IMR-90 (cell line): ENCODE results near the gene MINDY1. TPM values are rescaled to one million over a fixed set of nuclear protein-coding genes. Genes with fewer than 3 reads are reported as not detected.

Experiments used
- ATAC-seq: fragments of 200-7000 bp; cut with Tn5 transposase; 2 replicates; pipeline ENCODE4 v1.9.1; 2020; ENCODE audit warnings: low read depth, mild to moderate bottlenecking, moderate library complexity
- BruUV-seq: library from RNA; stranded (reverse); fragments of 400-500 nt; replicated peaks from 2 replicates; lab custom pipeline; 2021; lab: Mats Ljungman, UMichigan
- CTCF ChIA-PET: fragments of 300-600 bp; formaldehyde crosslinking; extraction: SDS; loops from one replicate; lab custom pipeline; 2021; ENCODE audit warnings: antibody characterized with exemption; lab: Yijun Ruan, JAX
- POLR2A ChIA-PET: fragments of 300-600 bp; sonication (Branson Sonifier 250); formaldehyde crosslinking; loops from one replicate; lab custom pipeline; 2022; ENCODE audit warnings: antibody characterized with exemption; ENCODE audit not compliant: unreplicated experiment; lab: Charles Lee
- DNase-seq: peaks from one replicate; pipeline ENCODE4 v3.0.0; 2013
- H2AFZ ChIP-seq: replicated peaks from 2 replicates; pipeline ENCODE3; 2013; ENCODE audit warnings: low read length, mild to moderate bottlenecking; ENCODE audit not compliant: poor library complexity
- H2AK5ac ChIP-seq: 2 replicates; pipeline ENCODE4 v1.6.1; 2013; ENCODE audit warnings: low read depth, low read length, inconsistent platforms
- H2AK9ac ChIP-seq: replicated peaks from 2 replicates; pipeline ENCODE3; 2013; ENCODE audit warnings: mild to moderate bottlenecking, low read depth, low read length, moderate library complexity; ENCODE audit not compliant: poor library complexity
- H2BK120ac ChIP-seq: 2 replicates; pipeline ENCODE4 v1.6.1; 2013; ENCODE audit warnings: low read depth, low read length, inconsistent platforms
- H2BK15ac ChIP-seq: 3 replicates; pipeline ENCODE4 v1.6.1; 2013; ENCODE audit warnings: low read depth, low read length, inconsistent platforms
- H2BK20ac ChIP-seq: 2 replicates; pipeline ENCODE4 v1.6.1; 2013; ENCODE audit warnings: low read depth, mild to moderate bottlenecking, inconsistent platforms, low read length, moderate library complexity
- H2BK5ac ChIP-seq: 2 replicates; pipeline ENCODE4 v1.6.1; 2013; ENCODE audit warnings: mild to moderate bottlenecking, low read depth, low read length, inconsistent platforms; ENCODE audit not compliant: poor library complexity, severe bottlenecking
- H3K14ac ChIP-seq: replicated peaks from 2 replicates; pipeline ENCODE4 v1.6.1; 2013; ENCODE audit warnings: low read depth, low read length, inconsistent platforms
- H3K18ac ChIP-seq: 2 replicates; pipeline ENCODE4 v1.6.1; 2013; ENCODE audit warnings: low read depth, low read length, control low read depth
- H3K23ac ChIP-seq: 2 replicates; pipeline ENCODE4 v1.6.1; 2013; ENCODE audit warnings: low read depth, low read length, inconsistent platforms
- H3K27ac ChIP-seq: 2 replicates; pipeline ENCODE4 v1.5.1; 2013; ENCODE audit warnings: mild to moderate bottlenecking, control low read depth, low read length; ENCODE audit not compliant: insufficient read depth
- H3K27me3 ChIP-seq: 2 replicates; pipeline ENCODE4 v1.6.1; 2013; ENCODE audit warnings: low read length; ENCODE audit not compliant: control insufficient read depth, insufficient read depth
- H3K36me3 ChIP-seq: 2 replicates; pipeline ENCODE4 v1.6.1; 2013; ENCODE audit warnings: low read length, mixed read lengths; ENCODE audit not compliant: control insufficient read depth, insufficient read depth
- H3K4ac ChIP-seq: 2 replicates; pipeline ENCODE4 v1.6.1; 2013; ENCODE audit warnings: low read depth, low read length, inconsistent platforms
- H3K4me1 ChIP-seq: 2 replicates; pipeline ENCODE4 v1.6.1; 2013; ENCODE audit warnings: low read length, mixed read lengths; ENCODE audit not compliant: control insufficient read depth, insufficient read depth
- H3K4me2 ChIP-seq: 2 replicates; pipeline ENCODE4 v1.6.1; 2013; ENCODE audit warnings: low read depth, mild to moderate bottlenecking, control low read depth, low read length, moderate library complexity
- H3K4me3 ChIP-seq: 2 replicates; pipeline ENCODE4 v1.5.1; 2013; ENCODE audit warnings: low read depth, mild to moderate bottlenecking, control low read depth, low read length, moderate library complexity; ENCODE audit not compliant: insufficient read depth
- H3K56ac ChIP-seq: 2 replicates; pipeline ENCODE4 v1.6.1; 2013; ENCODE audit warnings: low read length, inconsistent platforms; ENCODE audit not compliant: insufficient read depth; ENCODE audit errors: extremely low read depth
- H3K79me1 ChIP-seq, 2 experiments: 2 replicates each; pipeline ENCODE4 v1.6.1; 2013; ENCODE audit warnings: low read length in 2 of 2, inconsistent platforms in 1 of 2, low read depth in 1 of 2
- H3K9ac ChIP-seq: 2 replicates; pipeline ENCODE4 v1.6.1; 2013; ENCODE audit warnings: low read depth, low read length, control low read depth
- H3K9me1 ChIP-seq: 2 replicates; pipeline ENCODE4 v1.6.1; 2013; ENCODE audit warnings: low read length, inconsistent platforms; ENCODE audit not compliant: insufficient read depth
- H3K9me3 ChIP-seq: 2 replicates; pipeline ENCODE4 v1.6.1; 2013; ENCODE audit warnings: low read length; ENCODE audit not compliant: control insufficient read depth, insufficient read depth
- H4K20me1 ChIP-seq: 2 replicates; pipeline ENCODE4 v1.6.1; 2013; ENCODE audit warnings: low read length, inconsistent platforms; ENCODE audit not compliant: insufficient read depth
- H4K5ac ChIP-seq: 2 replicates; pipeline ENCODE4 v1.6.1; 2013; ENCODE audit warnings: mild to moderate bottlenecking, low read depth, low read length, control low read depth
- H4K8ac ChIP-seq, 2 experiments: 2 replicates each; pipeline ENCODE4 v1.6.1; 2013; ENCODE audit warnings: low read depth in 2 of 2, low read length in 2 of 2, control low read depth in 1 of 2, inconsistent platforms in 1 of 2
- H4K91ac ChIP-seq: 2 replicates; pipeline ENCODE4 v1.6.1; 2013; ENCODE audit warnings: low read depth, low read length, inconsistent platforms; ENCODE audit not compliant: insufficient read depth
- MAFK ChIP-seq: IDR thresholded peaks from 2 replicates; pipeline ENCODE4 v1.6.1; 2012; ENCODE audit warnings: low read depth, low read length, improper control_type of control experiment
- MAZ ChIP-seq: IDR thresholded peaks from 2 replicates; pipeline ENCODE4 v1.6.1; 2012; ENCODE audit warnings: low read depth, mild to moderate bottlenecking, low read length, improper control_type of control experiment, moderate library complexity, borderline replicate concordance
- MXI1 ChIP-seq: IDR thresholded peaks from 2 replicates; pipeline ENCODE4 v1.6.1; 2012; ENCODE audit warnings: low read depth, mild to moderate bottlenecking, low read length, moderate library complexity, borderline replicate concordance
- NFE2L2 ChIP-seq: fragments of 150-350 bp; IDR thresholded peaks from 2 replicates; pipeline ENCODE4 v1.6.1; 2016; ENCODE audit warnings: low read depth, mild to moderate bottlenecking, low read length
- RAD21 ChIP-seq: IDR thresholded peaks from 2 replicates; pipeline ENCODE4 v1.6.1; 2012; ENCODE audit warnings: low read length, improper control_type of control experiment
- RCOR1 ChIP-seq: IDR thresholded peaks from 2 replicates; pipeline ENCODE4 v1.6.1; 2012; ENCODE audit warnings: mild to moderate bottlenecking, low read length, improper control_type of control experiment; ENCODE audit not compliant: insufficient replicate concordance
- RFX5 ChIP-seq: IDR thresholded peaks from 2 replicates; pipeline ENCODE4 v1.8.0; 2012; ENCODE audit warnings: low read depth, mild to moderate bottlenecking, low read length, moderate library complexity
- SMC3 ChIP-seq: fragments of 150-350 bp; IDR thresholded peaks from 2 replicates; pipeline ENCODE4 v1.6.1; 2016; ENCODE audit warnings: low read depth, mild to moderate bottlenecking, antibody characterized with exemption, low read length, moderate library complexity
- WGBS, 2 experiments: methylation state at CpG; one replicate each; pipeline versions ENCODE4 v1.1.5 to v1.1.7; 2013; ENCODE audit warnings: missing lambda C conversion rate in 2 of 2; ENCODE audit not compliant: insufficient read length in 1 of 2; ENCODE audit errors: extremely low coverage in 2 of 2; 5-methylcytosine and 5-hydroxymethylcytosine counted together
- dilution Hi-C: fragments of 300-500 bp; cut with HindIII; formaldehyde crosslinking; loops from one replicate; pipeline ENCODE4 v1.14.3; 2018; ENCODE audit warnings: low sequenced_read_pairs; ENCODE audit not compliant: unreplicated experiment
- in situ Hi-C: fragments of 300-500 bp; cut with MboI; formaldehyde crosslinking; loops from 3 replicates; pipeline ENCODE4 v1.14.3; 2019; ENCODE audit warnings: low sequenced_read_pairs, inconsistent platforms, mixed read lengths
- intact Hi-C: fragments of 100-400 bp; cut with micrococcal nuclease; formaldehyde crosslinking; loops from 2 replicates; pipeline ENCODE4 v1.10.0; 2022
- polyA plus RNA-seq, 3 experiments: library from polyadenylated mRNA; depleted of rRNA; stranded (reverse); fragments of >200 nt; gene quantifications; 2 replicates each; pipeline ENCODE4 v1.2.3, GENCODE V29; 2012; ENCODE audit warnings: low replicate concordance in 1 of 3
- total RNA-seq: library from RNA; depleted of rRNA; stranded (reverse); fragments of >200 nt; gene quantifications from 2 replicates; pipeline ENCODE4 v1.2.3, GENCODE V29; 2012
- TF ChIP-seq, protein P1 (sequence below): fragments of 150-350 bp; IDR thresholded peaks from 2 replicates; pipeline ENCODE4 v1.6.1; 2017; ENCODE audit warnings: mild to moderate bottlenecking, antibody characterized with exemption, low read length, low read depth
- TF ChIP-seq, protein P2 (sequence below): conservative IDR thresholded peaks from 2 replicates; pipeline ENCODE4 v1.5.1; 2012; ENCODE audit warnings: mild to moderate bottlenecking, low read depth, low read length, improper control_type of control experiment

Gene MINDY1
- total and polyA plus RNA-seq, 2 of the 4 experiments (the other 2 are of a cell fraction) = 6.6 to 7.3 TPM

DNA sequence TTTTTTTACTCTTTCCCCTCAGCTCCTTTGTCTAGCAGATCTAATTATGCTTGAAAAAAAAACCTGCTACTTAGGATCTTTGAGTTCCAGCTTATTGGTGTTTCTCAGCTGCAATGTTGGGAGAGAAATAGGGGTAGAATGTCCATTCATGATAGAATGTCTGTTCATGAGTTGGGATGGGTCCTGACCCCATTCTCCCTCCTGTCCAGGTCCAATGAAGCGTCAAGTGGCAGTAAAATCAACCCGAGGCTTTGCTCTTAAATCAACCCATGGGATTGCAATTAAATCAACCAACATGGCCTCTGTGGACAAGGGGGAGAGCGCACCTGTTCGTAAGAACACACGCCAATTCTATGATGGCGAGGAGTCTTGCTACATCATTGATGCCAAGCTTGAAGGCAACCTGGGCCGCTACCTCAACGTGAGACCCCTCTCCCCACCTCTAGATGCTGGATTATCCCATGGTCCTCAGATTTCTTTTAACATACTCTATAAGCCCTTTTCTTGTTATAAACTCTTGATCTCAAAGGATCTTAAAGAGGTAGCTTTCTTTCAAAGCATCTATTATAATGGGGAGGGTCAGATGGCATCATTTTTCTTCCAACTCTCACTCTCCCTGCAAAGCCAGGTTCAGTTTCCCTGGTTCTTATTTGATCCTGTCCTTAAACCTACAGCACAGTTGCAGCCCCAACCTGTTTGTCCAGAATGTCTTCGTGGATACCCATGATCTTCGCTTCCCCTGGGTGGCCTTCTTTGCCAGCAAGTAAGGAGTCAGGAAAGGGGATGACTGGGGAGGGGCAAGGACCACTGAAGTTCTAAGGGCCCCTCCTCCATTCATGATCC is 43.2 kb downstream of the MINDY1 start:
- dilution Hi-C loops = no loop called here
- Histone ChIP-seq H2AK5ac (no peak overlapping the region), H3K9me1 (peaks cover 6% of the 10 kb centered on the region; the same call in 1 of the 2 replicates), H3K4me3 (no peak overlapping the region), H3K9me3 (no peaks in the 10 kb centered on the region), H2BK15ac (no peak overlapping the region), H2BK20ac (no peak overlapping the region), H4K8ac (no peak overlapping the region), H3K27ac (no peak overlapping the region), H3K27me3 (no peaks in the 10 kb centered on the region), H3K4me1 (no peaks in the 10 kb centered on the region), H4K5ac (no peak overlapping the region), H4K20me1 (peaks cover 27% of the 10 kb centered on the region), H3K14ac (no peak overlapping the region), H3K36me3 (peaks cover 80% of the 10 kb centered on the region), H3K56ac (no peak overlapping the region), H2BK120ac (no peak overlapping the region), H3K23ac (no peak overlapping the region), H2AFZ (no peak overlapping the region), H4K91ac (no peak overlapping the region), H3K4me2 (no peak overlapping the region), H3K18ac (no peak overlapping the region), H2BK5ac (no peak overlapping the region), H3K9ac (no peak overlapping the region), H3K4ac (no peak overlapping the region), H3K79me1 (peaks cover 23 to 45% of the 10 kb centered on the region in 2 experiments), H2AK9ac (no peak overlapping the region)
- ChIA-PET POLR2A (no interaction called here), CTCF (no interaction called here)
- DNase-seq (no peak), ATAC-seq (no peak)
- no peak for TF ChIP-seq RCOR1
- no peak for TF ChIP-seq MXI1
- TF ChIP-seq MAFK = no peak
- TF ChIP-seq RAD21 = no peak
- TF ChIP-seq RFX5 = no peak
- TF ChIP-seq, protein P1, sequence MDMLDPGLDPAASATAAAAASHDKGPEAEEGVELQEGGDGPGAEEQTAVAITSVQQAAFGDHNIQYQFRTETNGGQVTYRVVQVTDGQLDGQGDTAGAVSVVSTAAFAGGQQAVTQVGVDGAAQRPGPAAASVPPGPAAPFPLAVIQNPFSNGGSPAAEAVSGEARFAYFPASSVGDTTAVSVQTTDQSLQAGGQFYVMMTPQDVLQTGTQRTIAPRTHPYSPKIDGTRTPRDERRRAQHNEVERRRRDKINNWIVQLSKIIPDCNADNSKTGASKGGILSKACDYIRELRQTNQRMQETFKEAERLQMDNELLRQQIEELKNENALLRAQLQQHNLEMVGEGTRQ = no peak
- TF ChIP-seq, protein P2, sequence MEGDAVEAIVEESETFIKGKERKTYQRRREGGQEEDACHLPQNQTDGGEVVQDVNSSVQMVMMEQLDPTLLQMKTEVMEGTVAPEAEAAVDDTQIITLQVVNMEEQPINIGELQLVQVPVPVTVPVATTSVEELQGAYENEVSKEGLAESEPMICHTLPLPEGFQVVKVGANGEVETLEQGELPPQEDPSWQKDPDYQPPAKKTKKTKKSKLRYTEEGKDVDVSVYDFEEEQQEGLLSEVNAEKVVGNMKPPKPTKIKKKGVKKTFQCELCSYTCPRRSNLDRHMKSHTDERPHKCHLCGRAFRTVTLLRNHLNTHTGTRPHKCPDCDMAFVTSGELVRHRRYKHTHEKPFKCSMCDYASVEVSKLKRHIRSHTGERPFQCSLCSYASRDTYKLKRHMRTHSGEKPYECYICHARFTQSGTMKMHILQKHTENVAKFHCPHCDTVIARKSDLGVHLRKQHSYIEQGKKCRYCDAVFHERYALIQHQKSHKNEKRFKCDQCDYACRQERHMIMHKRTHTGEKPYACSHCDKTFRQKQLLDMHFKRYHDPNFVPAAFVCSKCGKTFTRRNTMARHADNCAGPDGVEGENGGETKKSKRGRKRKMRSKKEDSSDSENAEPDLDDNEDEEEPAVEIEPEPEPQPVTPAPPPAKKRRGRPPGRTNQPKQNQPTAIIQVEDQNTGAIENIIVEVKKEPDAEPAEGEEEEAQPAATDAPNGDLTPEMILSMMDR = no peak
- no peak for TF ChIP-seq MAZ
- no peak for TF ChIP-seq NFE2L2
- no peak for TF ChIP-seq SMC3
- intact Hi-C loops = no loop called here
- no CpG with 5 or more reads among the region's 10 CpGs for WGBS, 2 experiments
- in situ Hi-C loops = no loop called here
- BruUV-seq = no TSS peak
